GM19463 (cell line): ENCODE measurements around the gene VANGL2.

Experiments used
- ATAC-seq: cut with Tn5 transposase; IDR thresholded peaks from one replicate; pipeline ENCODE4 v1.9.1; 2021; ENCODE audit warnings: mild to moderate bottlenecking, moderate library complexity; ENCODE audit not compliant: unreplicated experiment

Gene VANGL2

DNA sequence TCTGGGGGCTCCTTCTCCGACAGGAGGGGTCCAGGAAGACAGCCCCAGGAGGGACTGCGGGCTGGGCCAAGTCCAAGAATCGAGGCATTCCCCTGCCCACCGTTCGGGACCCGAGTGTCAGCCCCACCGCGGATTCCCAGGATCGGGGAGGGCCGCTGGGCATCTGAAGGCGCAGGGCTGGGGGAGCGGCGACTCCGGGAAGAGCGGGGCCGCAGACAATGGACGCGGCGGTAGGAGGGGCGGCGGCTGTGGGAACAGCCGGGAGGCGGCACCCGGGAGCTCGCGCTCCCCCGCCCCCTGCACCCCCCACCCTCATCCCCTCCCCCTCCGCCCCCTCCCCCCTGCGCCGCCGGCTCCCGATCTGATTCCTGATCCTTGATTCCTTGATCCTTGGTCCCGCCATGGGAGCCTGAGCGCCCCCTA is at the start of gene VANGL2:
TSS of gene VANGL2 (plus strand) at position 342 of the 423 bp plus-strand sequence. CDS start 15,274 bp downstream, outside the sequence.
- ATAC-seq, result no peak

DNA sequence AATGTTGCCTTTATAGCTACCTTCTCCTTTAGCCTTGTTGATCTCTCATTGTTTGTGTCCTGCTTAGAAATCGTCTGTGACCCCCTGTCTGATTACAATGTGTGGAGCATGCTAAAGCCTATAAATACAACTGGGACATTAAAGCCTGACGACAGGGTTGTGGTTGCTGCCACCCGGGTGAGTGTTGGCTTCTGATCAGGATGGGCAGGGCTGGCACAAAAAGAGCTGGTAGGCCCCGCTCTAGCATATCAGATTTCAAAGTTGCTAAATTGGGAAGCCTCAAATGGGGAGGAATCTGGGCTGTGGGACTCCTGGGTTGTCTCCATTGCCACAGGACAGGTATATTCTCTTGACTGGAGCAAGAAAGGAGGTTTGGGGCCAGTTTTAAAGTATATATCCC is 48.7 kb upstream of the VANGL2 start:
- no peak for ATAC-seq

DNA sequence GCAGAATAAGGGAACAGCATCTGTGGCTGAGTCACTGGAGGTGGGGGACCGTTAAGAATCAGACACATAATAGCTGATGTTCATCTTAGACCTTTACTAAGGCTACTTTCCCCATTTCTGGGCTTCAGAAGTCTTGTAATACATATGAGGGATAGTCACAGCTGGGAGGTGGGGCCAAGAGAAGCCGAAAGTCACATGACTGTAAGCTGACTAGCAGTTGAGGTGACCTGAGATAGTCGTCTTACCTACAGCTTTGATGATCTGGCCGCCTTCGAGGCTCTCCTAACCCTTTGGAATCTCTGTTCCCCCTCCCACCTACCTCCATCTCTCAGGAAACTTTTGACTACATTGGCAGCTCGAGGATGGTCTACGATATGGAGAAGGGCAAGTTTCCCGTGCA is 47.8 kb upstream of the VANGL2 start:
- no peak for ATAC-seq

DNA sequence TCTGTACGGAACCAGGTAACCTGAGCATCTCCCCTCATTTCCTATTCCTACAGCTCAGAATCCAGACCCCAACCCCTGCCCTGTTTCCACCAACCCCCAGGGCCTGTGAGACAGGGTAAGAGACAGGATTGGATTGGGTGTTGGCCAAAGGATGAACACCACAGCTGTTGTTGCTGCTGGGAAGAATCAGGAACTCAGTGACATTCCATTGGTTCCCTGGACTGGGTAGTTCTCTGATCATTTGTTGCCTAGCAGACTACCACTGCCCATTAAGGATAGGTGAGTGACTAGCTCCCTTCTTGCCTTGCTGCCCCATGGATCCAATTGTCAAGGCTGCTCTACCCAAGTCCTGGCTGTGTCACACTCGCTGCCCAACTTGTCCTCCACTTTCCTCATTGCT is 47.1 kb upstream of the VANGL2 start:
- no peak for ATAC-seq

DNA sequence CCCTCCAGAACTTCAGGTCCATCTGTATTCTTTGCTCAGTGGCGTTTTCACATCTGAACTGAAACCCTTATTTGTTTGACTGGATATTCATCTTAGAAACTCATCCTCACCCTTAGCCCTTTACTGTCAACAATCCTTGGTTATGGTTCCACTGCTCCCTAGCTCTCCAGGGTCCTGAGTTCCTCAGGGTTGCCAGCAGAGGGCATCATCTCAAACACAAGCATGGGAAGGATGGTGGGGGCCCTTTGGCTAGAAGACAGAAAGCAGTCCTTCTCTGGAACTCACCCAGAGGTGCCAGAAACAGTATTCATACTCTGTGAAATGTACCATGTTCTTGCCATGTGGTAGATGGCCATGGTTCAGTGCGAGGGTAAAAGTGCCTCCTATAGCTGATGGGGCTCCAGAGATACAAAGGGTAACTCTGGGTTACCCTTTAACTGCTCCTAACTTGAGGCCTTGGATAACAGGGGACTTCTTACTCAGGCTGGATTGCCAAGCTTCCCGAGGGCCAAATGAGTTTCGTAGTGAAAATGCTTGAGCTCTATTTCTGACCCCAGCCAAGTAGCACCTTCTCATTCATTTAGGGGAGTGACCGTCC is 45.9 kb upstream of the VANGL2 start:
- no peak for ATAC-seq

DNA sequence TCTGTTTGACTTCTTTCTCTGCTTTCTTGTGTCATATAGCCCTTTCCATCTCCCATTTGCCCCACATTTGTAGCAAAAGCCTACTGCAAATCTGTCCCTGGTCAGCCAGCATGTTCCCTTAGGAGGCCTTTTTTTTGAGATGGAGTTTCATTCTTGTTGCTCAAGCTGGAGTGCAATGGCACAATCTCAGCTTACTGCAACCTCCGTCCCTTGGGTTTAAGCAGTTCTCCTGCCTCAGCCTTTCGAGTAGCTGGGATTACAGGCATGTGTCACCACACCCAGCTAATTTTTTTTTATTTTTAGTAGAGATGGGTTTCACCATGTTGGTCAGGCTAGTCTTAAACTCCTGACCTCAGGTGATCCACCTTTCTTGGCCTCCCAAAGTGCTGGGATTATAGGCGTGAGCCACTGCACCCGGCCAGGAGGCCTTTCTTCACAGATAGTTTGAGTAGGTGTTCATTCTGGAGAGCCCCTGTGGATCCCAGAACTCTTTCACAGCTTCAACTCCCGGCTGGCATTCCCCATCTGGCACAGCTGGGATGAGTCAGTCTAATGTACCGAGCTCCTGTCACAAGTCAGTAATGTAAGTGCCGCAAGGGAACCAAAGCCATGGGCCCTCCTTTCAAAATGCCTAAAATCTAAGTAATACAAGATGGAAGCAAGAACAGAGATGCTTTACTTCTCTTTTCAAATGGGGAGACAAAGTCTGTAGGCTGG is 42.9 kb upstream of the VANGL2 start:
- ATAC-seq, result no peak

DNA sequence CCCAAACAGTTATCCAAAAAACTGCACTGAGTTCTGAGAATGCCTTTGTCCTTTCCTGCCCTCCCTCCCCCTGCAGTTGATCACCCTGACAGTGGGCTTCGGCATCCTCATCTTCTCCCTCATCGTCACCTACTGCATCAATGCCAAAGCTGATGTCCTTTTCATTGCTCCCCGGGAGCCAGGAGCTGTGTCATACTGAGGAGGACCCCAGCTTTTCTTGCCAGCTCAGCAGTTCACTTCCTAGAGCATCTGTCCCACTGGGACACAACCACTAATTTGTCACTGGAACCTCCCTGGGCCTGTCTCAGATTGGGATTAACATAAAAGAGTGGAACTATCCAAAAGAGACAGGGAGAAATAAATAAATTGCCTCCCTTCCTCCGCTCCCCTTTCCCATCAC is 42.3 kb upstream of the VANGL2 start:
- ATAC-seq, result no peak

DNA sequence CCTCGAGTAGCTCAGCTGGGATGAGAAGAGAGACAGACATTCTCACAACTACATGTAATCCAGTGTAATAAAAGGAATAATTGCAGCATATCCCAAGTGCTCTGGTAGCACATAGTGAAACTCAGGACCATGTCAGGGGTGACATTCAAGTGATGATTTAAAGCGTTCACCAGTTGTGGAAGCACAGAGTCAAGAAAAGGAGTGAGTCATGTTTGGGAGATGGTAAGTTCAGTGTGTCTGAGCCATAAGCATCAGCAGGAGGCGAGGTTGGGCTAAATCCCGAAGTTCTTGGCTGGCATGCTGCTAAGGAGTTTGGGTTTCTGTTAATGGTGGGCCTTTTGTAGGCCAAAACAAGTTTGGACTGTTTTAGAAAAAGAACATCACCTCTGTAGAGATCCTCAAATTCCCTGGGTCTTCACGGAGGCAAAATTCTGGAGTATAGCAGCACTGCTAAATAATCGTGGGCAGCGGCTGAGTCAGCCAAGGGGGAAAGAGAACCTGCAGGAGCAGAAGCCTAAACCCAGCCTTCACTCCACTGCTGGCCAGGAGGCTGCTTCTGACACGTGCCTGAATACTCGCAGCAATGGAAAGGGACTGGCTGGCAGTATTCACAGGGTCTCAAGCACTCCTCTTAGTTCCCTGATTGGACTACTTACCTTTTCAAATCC is 40.7 kb upstream of the VANGL2 start:
- ATAC-seq, result no peak

DNA sequence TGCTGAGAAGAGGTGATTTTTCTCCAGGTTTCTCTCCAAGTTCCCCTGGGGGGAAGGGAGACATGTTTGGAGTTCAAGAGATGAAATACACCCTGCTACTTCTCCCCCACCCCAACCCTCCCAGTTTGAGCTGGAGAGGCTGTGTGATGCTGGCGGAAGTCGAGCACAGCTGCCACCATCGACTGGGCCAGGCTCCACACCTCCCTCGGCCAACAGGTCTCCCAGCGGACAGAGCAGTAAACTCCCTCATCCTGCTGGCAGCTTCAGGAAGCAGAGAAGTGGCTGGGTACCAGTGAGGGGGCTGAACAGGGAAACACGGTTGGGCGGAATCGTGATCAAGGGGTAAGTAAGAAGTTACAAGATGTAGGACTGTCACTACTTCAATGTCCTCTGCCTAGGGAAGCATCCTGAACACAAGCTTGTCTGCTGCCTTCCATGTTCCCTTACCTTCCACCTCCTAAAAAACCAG is 40.1 kb upstream of the VANGL2 start:
- ATAC-seq, result no peak

DNA sequence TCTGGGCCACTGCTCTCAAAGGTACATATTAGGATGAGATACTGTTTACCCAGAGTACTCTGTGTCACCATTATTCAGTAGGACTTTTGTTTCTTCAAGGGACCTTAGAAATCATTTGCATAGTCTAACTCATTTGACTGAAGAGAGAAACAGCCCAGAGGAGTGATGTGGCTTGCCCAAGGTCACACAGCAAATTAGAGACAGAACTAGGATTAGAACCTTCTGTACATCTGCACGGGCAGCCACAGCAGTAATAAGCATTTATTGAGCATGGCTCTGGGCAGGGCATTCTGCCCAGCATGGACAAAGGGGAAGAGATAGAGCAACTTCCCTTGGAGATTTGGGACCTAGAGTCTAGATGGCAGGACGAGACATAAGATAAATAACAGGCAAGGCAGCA is 39.2 kb upstream of the VANGL2 start:
- no peak for ATAC-seq

DNA sequence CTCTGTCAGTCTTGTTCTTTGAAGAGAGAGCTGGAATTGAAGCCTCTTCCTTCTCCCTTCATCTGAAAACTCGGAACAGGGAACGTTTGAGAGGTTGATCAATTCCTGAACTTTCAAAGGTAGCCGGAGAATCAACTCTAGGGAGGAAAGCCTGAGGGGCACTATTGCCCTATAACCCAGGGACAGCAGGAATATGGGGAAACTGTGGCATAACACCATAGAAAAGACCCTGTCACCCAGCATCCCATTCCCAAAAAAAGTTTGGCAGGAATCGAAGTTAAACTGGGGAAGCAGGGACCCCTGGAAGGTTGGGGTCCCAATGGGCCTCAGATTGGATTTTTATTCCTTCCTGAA is 38.6 kb upstream of the VANGL2 start:
- no peak for ATAC-seq

DNA sequence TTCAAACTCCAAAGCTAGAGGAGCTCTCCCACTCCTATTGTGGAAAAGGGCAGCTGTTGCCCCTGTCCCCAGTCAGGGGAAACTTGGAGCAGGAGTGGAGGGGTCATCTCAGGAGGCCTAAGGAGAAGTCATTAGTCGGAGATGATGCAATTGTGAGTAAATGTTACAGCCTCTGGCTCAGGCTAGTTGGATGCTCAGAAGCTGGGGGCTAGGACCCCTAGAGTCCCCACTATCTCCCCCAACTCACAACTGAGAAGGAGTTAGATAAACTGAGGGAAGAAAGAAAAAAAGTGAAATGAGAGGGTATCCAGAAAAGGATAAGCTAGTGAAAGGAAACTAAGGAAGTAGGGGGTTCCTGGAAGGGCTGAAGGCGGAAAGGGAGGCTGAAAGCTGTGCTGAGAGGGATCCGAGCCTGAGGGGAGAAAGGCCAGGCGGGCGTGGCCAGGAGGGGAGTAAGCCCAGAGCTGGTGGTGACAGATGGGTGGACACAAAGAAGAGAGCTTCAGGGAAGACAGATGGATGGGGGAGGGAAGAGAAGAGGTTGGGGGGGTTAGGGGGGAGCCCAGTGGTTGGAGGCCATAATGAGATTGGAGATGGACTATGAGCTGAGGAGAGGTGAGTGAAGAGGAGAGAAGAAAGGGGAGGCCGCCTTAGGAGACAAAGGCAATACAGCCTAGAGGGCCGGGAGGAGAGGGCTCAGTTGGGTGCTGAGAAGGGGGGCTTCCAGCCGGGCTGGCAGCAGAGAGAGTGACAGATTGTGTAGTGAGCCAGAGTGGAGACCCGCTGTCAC is 38.0 kb upstream of the VANGL2 start:
- ATAC-seq, result no peak

DNA sequence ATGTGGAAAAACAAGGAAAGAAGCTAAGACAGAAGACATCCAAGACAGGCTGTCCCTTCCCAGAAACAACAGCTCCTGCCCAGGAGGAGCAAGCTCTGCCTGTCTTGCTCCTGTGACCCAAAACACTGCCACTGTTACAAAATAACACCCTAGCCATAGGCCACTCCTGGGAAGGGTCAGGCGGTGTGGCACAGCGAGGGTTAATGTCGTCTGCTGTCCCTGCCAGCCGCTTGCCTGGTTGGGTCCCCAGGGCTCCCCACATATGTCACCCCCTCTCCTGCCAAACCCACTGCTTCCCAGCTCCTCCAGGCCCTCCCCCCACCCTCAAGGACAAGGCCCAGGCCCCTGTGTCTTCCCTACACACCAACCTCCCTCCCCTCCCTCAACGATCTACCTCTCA is 37.4 kb upstream of the VANGL2 start:
- ATAC-seq, result no peak

DNA sequence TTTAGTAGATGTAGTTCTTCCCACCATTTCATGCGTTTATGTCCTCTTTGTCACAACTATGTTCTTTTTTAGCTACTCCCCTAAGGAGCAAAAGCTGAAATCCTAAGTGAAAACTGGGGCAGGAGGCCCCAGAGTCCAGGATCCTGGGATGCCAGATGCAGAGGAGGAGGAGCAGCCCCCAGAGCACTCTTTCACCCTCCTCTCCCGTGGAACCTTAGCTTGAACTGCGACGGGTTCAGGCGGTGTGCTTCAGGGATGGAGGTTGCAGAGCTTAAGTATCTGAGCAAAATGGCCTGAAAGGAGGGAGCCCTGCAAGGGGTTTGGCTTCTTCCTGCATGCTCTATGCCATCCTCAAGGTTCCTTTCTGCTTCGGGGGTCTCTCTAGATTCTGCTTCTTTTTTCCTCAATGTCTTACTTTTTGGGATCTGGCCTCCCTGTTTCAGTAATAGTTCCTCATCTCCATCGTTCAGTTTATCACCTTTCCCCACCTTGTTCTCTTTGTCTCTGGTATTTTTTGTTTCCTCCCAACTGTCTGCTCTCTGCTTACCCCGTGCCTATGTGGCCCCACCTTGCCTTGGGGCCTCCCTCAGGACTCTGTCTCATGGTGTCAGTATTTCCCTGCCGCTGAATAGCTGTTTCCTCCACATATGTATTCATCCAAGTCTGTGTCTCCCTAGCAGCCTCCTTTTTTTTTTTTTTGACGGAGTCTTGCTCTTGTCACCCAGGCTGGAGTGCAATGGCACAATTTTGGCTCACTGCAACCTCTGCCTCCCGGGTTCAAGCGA is 36.2 kb upstream of the VANGL2 start:
- ATAC-seq, result no peak

DNA sequence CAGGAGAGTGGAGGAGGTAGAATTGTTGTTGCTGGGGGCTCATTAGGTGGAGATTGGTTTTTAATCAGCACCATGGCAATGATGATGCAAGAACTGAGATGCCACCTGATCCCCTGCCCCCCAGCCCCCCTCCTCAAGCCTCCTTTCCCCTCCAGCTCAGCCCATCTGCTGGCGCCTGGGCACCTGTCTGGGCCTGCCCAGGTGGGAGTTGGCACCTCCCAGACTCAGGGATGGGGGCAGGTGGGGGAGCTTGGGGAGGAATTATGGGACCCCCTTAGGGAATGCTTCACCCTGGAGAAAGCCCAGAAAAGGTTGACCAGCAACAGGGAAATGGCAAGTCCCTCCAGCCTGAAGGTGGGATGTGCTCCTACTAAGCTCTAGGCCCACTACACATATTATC is 35.0 kb upstream of the VANGL2 start:
- no peak for ATAC-seq

DNA sequence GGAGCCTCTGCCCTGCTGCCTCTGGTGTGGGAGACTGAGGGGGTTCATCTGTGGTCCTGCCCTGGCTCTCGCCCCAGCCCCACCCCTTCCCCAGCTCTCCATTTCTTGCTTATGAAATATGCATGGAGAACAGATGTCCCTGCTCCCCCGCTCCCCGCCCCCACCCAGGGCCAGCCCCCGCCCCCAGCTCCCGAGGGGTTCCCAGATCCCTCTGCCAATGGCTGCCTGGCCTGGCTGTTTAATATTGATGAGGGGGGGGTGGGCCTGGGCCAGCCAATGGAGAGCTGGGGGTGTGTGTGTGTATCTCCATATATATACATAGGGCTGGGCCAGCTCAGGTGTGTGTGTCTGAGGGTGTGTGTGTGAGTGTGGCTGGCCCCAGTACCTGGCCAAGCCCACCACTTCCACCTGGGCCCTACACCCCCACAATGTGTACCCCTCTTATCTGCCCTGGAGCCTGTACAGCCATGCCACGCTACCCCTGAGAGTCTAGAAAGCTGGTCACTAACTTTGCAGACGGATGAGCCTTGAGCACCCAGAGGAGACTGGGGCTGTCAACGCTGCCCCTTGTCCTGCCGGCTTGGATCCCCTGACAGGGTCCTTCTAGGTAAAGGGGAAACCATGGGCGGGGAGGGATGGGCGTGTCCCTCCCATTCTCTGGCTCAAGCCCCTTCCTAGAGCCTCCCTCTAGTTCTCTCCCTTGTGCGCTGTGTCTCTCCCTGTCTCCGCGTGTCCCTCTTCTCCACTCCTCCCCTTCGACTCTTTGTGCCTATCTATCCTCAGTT is 33.4 kb upstream of the VANGL2 start, which contains the start of gene NHLH1:
TSS of gene NHLH1 (plus strand) at position 341 of the 785 bp plus-strand sequence. CDS start 3,661 bp downstream, outside the sequence.
- no peak for ATAC-seq

DNA sequence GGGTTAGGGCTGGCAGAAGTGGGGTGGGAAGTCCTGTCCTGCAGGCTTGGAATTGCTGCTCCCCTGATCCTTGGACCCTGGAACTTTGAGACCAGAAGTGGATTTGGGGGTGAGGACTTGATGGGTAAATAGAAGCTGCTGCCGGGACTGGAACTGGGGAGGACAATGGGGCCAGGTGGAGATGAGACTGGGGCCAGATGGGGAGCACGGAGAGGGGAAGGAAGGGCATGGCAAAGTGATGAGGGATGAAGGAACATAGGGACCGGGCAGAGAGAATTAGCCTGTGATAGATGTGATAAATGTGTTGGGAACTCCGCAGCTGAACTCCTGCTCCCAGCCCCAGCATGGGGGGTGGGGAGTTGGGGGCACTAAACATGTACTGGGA is 32.9 kb upstream of the VANGL2 start:
- no peak for ATAC-seq

DNA sequence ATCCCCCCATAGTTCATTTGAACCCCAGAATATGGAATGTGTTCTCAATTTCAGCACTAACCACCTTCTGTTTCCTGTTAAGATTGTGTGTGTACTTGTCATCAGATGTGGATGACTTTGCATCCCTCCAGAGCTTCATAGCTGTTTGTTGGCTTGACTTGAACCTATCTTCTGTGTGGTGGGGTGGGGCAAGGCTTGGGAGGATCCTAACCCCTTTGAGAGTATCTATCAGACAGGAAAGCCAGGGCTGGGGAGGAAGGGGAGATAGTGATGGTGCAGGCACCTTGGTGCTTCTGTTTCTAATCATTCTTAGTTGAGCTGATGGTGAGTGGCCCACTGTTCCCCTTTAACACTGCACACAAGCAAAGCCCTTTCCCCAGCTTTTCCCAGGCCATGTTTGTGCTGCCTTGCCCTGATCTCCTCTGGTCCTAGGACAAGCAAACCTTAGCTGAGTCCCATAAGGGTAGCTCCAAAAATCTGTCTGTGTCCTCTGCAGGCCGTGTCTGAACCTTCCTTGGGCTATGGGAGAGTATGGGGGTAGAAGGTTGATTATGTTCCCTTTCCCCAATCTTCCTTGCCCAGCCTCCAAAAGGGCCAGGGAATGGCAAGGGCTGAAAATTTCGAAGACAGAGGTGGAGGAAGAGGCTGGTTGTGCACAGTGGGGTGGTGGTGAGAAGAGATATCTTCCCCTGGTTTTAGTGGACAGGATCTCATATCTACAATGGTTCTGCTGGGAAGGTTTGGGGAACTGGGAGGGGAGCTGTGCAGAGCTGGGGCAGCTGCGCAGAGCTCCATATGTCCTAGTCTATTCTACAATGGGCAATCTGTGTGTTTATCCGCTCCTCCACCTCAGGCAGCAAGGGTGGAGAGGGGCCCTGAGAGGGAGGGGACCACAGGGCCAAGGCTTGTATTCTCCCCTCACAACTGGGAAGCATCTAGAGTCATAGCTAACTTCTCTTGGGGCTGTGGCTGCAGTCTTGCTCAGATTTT is 32.1 kb upstream of the VANGL2 start:
- no peak for ATAC-seq

DNA sequence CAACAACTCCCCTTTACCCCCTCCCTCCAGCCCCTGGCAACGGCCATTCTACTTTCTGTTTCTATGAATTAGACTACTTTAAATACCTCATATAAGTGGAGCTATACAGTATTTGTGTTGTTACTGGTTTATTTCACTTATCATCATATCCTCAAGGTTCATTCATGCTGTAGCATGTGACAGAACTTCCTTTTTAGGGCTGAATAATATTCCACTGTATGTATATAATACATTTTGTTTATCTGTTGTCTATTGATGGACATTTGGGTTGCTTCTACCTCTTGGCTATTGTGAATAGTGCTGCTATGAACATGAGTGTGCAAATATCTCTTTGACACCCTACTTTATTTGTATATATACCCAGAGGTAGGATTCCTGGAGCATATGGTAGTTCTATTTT is 31.3 kb upstream of the VANGL2 start:
- no peak for ATAC-seq
